GM19025 (cell line): ENCODE results near the gene HEATR5A.
"Not testable (repeated sequence)": the region's sequence is repeated elsewhere in the genome, so short reads cannot be mapped to it uniquely, and the experiment has no call there.

Source experiments
- ATAC-seq: cut with Tn5 transposase; IDR thresholded peaks from one replicate; pipeline ENCODE4 v1.9.1; 2021; ENCODE audit warnings: mild to moderate bottlenecking, low read depth, moderate library complexity; ENCODE audit not compliant: unreplicated experiment

Gene HEATR5A

GRCh38 chr14:31391977-31392503, 28.3 kb downstream of the HEATR5A start:
- no peak for ATAC-seq

GRCh38 chr14:31391473-31391872, 28.9 kb downstream of the HEATR5A start:
- no peak for ATAC-seq

GRCh38 chr14:31389946-31390345, 30.4 kb downstream of the HEATR5A start:
- ATAC-seq: no peak

- no peak for ATAC-seq
Measured at GRCh38 chr14:31388687-31389413, 31.5 kb downstream of the HEATR5A start.

- ATAC-seq: no peak
Measured at GRCh38 chr14:31387091-31387490, 33.3 kb downstream of the HEATR5A start.

GRCh38 chr14:31386271-31386670, 34.1 kb downstream of the HEATR5A start:
- no peak for ATAC-seq

GRCh38 chr14:31382221-31382620, 38.1 kb downstream of the HEATR5A start:
- no peak for ATAC-seq

- no peak for ATAC-seq
Measured at GRCh38 chr14:31380106-31380505, 40.2 kb downstream of the HEATR5A start.

- not testable (repeated sequence) for ATAC-seq
Measured at GRCh38 chr14:31379125-31379947, 41.0 kb downstream of the HEATR5A start.

- ATAC-seq: no peak
Measured at GRCh38 chr14:31377433-31377832, 42.9 kb downstream of the HEATR5A start.

GRCh38 chr14:31371646-31372045, 48.7 kb downstream of the HEATR5A start:
- ATAC-seq: no peak

- no peak for ATAC-seq
Measured at GRCh38 chr14:31363331-31364073, 56.8 kb downstream of the HEATR5A start.

- ATAC-seq: no peak
Measured at GRCh38 chr14:31362746-31363145, 57.6 kb downstream of the HEATR5A start.

- not testable (repeated sequence) for ATAC-seq
Measured at GRCh38 chr14:31361761-31362160, 58.6 kb downstream of the HEATR5A start.

GRCh38 chr14:31360919-31361662, 59.3 kb downstream of the HEATR5A start:
- no peak for ATAC-seq

GRCh38 chr14:31357279-31357678, 63.1 kb downstream of the HEATR5A start:
- no peak for ATAC-seq

GRCh38 chr14:31346097-31346496, 74.3 kb downstream of the HEATR5A start:
- ATAC-seq: no peak

- ATAC-seq: no peak
Measured at GRCh38 chr14:31341280-31341679, 79.1 kb downstream of the HEATR5A start.

- ATAC-seq: no peak
Measured at GRCh38 chr14:31340297-31341063, 79.9 kb downstream of the HEATR5A start.
